Right lobe of liver (tissue), 4 donors: ENCODE results near the gene TENM3.

Source experiments
- CTCF ChIP-seq, 4 donors: fragments of 200-600 bp in 3 of 4; fragments of 450-650 bp in 1 of 4; IDR thresholded peaks; one replicate each; pipeline versions ENCODE4 v1.5.1 to v1.8.0; 2016 to 2022; ENCODE audit warnings: antibody characterized with exemption in 4 of 4, mild to moderate bottlenecking in 2 of 4
- POLR2A ChIP-seq: fragments of 450-650 bp; IDR thresholded peaks from one replicate; pipeline ENCODE4 v1.6.1; 2017; ENCODE audit warnings: antibody characterized with exemption, mild to moderate bottlenecking
- donor health status: DM: no; HTN: no; CAD: no.
- donor health status: DM: no; HTN: no; CAD: no.
- donor health status: DM: no; HTN: yes; CAD: no.

GRCh38 chr4:182348779-182349326, 105.7 kb downstream of the TENM3 start:
- TF ChIP-seq CTCF (IDR thresholded peaks at IDR 0.05) (no peak), POLR2A (no peak)
